ENCODE data around the gene ADGRV1.

Gene ADGRV1

DNA sequence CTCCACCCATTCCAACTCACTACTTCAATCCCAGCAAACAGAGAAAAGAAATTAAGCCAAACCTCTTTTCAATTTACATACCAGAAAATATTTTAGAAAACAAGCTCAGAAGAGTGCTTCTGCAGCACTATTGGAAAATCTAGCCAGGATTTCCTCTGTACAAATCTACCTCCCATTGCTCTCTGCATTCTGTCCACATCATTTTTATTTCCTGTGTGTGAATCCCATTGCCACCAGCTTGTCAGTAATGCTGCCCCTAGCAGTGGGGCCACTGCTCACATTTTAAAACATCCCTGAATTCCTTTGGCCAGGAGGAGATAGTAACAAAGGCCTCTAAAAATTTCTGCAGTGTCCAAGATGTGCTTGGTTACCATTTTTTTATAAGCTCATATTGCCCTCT lies 592.0 kb downstream of the ADGRV1 start:
- DNase-seq, result no peak

DNA sequence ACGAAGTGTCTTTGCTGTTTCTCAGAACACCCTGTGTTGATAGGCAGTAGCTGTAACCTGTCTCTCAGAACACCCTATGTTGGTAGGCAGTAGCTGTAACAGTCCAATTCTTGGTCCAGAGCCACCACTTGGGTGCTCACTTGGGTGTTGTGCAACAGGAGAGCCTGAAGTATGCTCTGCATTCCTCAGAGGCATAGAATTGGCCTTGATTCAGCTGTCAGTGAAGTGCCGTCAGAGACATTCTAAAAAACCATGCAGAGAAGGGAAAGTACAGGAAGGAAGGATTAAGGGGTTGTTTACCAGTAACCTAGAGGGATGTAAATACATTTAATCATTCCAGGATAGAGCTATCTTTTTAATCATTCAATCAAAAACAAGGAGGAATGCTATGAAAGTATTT lies 593.4 kb downstream of the ADGRV1 start:
- DNase-seq, result no peak

DNA sequence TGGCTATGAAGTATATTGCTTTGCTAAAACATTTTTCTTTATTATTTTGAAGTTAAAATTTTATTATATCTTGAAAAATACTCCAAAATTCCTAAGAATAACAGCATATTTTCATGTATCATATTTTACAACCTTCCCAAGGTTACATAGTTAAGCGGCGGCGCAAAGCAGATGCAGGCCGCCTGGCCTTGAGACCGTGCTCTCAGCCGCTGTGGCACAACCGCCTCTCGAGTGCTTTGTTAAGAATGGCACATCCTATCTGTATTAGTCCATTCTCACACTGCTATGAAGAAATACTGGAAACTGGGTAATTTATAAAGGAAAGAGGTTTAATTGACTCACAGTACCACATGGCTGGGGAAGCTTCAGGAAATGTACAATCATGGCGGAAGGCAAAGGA lies 595.7 kb downstream of the ADGRV1 start:
- DNase-seq, result no peak

DNA sequence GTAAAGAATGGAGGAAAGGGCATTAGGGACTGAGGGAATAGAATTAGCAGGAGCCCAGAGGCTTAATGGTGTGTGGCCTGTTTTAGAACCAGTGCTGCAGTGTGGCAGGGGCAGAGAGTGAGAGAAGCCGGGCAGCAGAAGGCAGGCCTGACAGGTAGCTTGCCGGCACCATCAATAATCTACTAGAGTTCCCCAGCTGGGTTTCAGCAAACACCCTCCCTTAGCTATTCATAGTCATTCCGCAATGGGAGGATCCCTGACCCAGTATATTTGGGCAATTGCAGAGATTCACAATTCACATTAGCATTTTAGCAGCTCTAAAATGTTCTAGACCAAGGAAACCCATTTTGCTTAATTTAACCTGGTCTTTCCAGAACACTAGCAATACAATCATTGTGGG lies 596.7 kb downstream of the ADGRV1 start:
- no peak for DNase-seq

DNA sequence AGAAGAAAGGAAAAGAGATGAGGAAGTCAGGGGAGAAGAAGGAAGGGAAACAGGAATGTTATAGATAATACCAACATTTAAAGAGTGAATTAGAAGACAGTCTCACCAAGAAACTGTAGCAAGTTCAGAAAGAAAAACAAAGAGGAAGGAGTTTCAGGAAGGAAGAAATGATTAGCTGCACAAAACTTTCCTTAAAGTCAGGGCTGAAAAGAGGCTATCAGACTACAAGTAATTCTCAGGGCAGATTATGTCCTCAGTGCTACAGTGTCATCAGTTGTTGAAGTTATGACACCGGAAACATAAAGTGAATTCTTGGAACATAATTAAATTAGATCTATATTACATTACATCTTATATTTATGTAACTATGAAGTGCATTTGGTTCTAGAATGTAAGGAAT lies 597.6 kb downstream of the ADGRV1 start:
- no peak for DNase-seq

DNA sequence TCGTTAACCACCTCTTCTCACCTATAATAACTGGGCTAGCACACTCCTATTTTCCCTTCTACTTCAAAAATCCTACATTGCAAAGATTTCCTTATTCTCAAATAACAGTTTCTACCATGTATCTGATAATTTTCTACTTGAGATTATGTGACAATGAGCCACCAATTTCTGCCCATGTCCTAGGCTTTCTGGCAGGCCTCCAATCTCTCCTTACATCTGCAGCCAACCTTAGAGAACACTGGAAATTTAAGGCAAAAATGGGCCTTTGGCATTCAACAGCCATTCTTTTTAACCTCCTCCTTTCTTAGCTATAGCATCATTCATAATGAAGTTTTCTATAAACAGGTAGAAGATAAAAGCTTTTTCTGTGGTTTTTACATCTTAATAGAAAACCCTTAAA lies 599.4 kb downstream of the ADGRV1 start:
- DNase-seq, result no peak

DNA sequence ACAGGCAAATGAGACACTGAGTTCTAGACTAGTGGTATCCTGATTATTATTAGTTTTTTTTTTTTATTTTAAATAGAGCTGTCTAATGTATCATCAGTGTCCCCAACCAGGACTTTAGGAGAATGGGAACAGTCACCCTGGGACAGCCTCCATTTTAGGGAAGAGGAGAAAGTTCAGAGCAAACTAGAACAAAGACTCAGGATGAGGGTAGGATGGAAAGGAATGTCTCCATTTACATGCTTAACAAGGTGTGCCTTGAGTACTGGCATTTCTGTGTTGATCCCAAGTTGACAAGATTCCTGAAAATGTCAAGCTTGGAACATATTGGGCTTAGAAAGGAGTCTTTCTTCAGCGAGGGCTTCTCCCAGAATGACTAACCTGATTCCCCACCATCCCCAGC lies 601.0 kb downstream of the ADGRV1 start:
- DNase-seq, result no peak

DNA sequence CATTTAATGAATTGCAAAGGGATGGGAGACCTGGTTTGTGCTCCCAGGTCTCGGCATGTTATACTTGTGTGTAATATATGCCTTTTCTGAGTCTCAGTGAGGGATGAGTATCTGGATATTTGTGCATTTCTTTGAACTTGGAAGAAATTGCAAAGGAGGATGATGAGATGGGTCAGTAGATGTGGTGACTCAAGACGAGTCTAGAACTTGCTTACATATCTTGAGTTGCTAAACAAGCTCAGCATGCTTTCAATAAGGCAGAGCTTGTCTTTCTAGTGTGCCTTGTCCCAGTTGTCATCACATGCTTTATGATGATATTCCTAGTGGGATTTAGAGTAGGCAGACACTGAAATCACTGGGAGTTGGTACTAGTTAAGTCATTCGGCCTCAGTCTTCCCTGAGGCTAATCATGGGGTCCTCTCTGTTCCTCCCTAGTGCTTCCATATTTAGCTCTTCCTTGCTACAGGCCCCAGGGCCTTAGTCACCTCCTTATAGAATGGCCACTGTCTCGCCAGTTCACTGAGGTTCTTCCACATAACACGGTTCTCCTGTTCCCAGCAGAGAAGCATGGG lies 602.2 kb downstream of the ADGRV1 start:
- DNase-seq, result no peak

DNA sequence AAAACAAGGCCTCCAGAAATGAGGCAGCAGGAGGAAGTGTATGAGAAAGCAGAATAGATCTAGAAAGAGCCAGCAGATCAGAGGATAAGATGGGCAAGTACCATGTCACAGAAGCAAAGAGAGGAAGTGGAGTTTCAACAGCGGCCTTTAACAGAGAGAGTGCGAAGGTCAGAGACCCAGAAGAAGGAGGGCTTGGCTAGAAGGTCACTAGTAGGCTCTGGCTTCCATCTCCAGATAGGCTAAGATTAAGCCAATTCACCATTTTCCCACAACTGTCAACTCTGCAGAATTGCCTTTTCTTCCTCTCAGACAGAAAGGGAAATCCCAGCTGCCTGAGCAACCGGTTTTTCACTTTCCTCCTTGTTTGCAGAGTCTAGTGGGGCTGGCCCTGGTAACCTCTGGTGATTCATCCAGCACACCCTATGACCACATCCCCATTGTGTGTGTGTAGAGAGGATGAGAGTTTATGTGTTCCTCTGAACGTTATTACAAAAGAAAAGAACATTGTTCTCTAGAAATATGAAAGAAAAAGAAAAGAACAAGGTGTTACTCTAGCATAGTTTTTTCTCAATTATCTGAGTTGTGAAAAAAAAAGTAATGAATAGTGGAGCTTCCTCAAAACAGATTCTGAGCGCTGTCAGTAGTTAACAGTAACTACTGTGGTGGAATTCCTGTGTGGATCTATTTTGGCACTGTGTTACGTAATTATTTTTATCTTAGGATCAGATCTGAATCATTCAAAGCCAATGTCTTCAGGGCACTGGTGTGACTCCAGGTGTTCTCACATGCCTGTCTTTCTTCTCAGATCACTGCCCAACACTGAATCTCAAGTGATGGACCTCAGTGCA lies 604.2 kb downstream of the ADGRV1 start:
- no peak for DNase-seq

DNA sequence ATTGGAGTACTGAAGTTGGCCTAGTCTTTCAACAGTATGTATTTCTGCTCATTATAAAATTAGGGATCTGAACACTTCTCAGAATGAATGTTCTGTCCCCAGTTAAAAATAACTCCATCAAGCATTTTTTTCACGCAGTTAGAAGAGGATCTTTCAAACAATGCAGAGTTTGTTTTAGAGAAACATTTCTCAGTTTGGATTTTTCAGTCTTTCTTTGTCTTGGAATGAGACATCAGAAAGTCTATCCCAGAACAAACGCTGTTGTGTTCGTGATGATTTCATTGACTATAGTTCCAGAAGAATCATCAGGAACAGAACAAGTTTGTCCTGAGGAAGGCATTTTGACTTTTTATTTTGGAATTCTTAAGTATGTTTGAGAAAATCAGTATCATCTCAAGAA lies 605.8 kb downstream of the ADGRV1 start:
- DNase-seq, result no peak

DNA sequence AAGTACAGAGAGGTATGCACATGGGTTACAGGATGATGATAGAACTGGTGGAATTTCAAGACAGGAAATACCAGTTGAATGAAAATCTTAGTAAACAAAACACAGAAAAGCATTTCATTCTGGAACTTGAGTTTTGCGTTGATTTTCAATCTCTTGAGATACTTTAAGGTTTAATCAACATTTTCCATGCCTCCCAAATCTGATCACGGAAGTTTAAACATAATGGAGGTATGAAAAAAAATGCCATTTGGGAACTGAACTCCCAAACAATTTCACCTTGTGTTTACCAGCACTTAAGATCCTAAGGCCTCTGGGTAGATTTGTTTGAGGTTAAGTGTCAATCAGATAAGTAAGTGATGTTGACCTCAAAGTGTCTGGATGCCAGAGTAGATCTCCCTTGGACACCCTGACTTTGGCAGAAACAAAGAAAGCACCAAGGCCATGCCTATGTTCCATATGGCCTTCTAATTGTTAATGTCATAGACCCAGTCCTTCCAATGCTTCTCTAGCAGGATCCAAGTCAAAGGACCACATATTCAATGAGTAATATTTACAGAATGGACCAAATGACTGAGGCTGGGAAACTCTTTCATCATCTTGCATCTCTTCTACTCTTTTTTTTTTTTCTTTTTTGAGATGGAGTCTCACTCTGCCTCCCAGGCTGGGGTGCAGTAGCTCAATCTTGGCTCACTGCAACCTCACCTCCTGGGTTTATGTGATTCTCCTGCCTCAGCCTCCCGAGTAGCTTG lies 607.6 kb downstream of the ADGRV1 start:
- no peak for DNase-seq

DNA sequence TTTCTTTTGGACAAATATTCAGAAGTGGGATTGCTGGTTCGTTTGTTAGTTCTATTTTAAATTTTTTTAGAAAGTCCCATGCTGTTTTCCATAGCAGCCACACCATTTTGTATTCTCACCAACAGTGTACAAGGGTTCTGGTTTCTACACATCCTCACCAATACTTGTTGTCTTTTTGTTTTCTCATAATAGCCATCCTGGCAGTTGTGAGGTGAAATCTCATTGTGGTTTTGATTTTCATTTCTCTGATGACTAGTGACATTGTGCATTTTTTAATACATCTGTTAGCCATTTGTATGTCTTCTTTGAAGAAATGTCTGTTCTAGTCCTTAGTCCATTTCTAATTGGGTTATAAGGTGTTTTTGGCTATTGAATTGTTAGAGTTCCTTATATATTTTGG lies 610.3 kb downstream of the ADGRV1 start:
- no peak for DNase-seq

DNA sequence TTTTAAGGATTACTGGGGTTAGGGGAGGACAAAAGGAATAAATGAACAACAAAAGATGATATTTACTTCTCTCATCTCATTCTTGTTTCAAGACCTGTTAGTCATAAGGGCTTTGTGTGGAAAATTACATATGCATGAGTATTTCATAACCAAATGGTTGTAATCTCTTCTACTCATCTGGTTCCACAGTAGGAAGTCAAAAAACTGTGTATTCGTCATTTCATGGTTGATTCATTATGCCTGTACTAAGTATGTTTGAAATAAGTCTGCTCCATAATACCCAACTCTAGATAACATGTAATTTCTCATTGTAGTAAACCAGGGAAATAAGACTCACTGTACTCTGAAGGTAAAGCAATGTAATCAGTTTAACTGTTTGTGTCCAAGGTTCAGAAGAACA lies 611.7 kb downstream of the ADGRV1 start:
- no peak for DNase-seq

DNA sequence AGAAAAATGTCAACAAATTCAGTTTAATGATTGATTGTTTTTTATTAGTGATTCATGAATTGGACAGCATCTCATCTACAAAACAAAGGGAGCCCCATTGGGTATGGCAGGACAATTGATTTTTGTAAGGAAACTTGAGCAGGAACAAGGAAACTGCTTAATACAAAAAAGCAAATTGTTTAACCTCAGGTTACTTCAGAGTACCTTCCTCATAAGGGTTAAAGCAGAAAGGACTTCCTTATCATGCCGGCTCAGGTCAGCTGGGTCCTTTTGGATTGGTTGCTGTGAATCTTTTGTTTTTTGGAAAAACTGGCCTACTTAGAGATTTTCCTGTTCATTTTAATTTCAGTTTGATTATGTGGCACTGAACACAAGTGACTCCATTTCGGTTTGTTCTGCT lies 612.7 kb downstream of the ADGRV1 start:
- DNase-seq, result no peak

DNA sequence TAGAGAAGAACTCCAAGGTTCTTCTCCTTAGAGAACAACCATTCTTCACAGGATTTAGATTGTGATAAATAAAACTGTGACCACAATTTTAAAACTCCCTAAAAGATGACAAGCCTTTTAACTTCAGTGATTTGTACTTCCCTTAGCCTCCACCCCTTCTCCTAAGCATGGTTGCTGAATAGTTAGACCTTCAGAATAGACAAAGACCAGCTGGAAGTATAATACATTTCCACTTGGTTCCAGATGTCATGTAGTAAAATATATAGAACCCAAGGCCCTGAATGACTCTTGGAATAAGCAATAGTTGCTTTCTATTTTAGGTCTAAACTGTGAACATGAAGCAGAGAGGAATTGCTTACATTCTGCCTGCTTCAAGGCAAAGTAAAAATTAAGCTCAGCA lies 615.8 kb downstream of the ADGRV1 start:
- no peak for DNase-seq

DNA sequence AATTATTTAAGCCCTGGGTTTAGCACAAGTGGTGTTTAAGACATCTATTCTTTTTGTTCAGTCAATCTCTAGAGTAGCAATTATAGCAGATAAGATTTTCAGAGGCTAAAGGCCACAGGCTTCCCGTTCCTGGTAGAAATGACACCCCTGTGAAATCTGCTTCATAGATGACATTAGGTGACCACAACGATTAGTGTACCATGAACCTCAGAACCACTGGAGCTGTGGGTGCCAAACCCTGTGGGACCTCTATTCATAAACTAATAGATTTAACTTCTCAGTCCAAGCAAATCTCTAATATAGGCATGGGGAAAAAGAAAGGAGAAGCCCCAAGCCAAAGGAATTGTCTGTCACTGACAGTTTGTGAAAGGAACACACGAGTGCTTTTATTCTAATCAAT lies 617.1 kb downstream of the ADGRV1 start:
- DNase-seq, result no peak

DNA sequence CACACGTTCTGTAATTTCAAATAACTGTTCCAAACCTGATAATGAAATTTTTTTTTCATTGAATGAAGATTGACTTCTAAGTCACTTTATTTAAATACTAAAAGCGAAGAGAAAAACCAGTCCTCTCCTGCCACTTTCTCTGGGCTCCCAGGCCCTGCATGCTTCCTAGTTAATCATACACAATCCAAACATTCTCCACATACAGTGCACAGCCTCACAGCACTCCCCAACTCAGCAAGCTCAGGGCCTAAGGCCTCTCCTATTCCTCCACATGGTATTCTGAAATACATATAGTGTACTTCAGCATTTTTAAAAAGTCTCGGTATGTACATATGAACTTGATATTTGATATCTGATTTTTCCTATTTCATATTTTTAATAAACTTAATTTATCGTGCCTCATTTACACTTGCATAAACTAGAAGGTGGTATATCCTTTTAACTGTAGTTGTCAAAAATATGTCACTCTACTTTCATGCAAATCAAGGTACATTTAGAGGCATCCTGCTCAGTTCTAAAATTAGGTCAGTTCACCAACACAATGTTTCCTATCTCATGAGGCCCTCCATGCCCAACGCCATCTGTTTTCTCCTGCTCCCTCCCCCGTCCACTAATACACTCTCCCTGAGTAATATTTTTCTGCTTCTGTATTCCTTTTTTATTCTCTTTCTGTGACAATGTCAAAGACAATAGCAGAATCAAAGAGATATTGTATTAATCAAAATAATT lies 617.9 kb downstream of the ADGRV1 start:
- DNase-seq, result peak; percentile 32

DNA sequence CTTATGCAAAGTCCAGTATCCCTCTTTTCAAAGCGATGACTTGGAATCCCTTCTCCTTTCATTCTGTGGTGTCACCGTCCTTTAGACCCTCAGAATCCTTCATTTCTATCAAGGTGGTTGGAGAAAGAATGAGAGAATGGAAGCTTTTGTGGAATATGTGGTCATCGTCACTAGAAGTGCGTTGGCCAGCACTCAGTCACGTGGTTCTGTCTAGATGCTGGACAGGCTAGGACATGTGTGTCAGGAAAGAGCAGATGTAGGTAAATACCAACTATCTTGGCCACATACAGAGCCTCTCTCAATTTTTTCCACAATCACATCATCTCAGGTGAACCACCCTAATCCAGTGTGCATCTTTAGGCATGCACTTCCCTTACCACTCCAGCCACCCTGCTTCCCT lies 618.5 kb downstream of the ADGRV1 start:
- DNase-seq, result no peak

DNA sequence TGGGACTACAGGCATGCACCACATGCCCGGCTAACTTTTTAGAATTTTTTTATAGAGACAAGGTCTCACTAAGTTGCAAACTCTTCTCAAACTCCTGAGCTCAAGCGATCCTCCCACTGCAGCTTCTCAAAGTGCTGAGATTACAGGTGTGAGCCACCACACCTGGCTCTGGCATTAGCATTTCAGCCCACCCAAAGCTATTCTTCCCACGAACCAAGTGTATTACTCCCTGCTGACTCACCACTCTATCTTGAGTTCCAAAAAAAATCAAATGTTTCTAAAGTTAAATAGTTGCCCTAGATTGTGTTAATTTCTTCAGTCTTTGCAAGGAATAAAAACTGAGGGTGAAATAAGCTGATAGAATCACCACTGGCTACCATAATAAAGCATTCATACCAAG lies 619.0 kb downstream of the ADGRV1 start:
- no peak for DNase-seq

DNA sequence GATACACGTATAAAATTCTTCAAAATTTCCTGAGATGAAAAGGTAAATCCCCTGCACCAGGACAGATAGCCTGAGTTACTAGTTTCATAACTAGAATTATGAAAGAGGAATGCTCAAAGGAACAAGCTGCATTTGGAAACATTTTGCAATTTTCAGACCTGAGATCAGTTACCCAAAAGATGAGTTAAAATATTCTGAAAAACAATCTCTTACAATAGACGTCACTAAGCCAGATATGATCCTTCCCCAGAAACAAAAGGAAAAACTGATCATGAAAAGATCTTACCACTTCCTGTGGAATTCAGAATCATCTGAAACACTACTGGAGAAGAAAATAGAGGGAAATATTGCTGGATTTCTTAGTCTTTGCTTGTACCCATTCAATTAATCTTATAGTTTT lies 619.9 kb downstream of the ADGRV1 start:
- no peak for DNase-seq

DNA sequence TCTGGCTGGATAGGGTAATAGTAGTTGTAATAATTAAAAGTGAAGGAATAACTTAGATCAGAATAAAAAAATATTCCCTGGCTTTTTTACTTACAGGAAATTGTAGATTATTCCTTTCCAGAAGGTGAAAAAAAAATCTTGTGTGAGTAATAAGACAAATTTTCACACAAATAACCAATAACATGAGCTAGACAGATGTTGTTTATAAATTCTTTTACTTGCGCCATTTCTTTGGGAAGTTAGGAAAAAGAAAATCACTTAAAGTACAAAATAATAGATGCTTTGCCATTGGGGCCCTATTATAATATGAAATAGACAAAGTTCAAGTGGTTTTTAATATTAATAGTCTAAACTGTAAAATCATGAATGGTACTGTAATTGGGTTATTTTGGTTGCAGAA lies 620.4 kb downstream of the ADGRV1 start:
- DNase-seq, result no peak

DNA sequence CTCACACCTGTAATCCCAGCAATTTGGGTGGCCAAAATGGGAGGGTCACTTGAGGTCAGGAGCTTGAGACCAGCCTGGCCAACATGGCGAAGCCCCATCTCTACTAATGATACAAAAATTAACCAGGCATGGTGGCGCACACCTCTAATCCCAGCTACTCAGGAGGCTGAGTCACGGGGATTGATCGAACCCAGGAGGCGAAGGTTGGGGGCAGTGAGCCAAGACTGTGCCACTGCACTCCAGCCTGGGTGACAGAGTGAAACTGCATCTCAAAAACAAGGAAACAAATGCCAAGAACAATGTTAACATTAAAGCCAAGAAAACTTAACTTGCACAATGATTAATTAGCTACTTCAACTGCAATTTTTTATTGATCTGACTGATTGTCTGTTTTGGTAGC lies 621.9 kb downstream of the ADGRV1 start:
- DNase-seq, result no peak

DNA sequence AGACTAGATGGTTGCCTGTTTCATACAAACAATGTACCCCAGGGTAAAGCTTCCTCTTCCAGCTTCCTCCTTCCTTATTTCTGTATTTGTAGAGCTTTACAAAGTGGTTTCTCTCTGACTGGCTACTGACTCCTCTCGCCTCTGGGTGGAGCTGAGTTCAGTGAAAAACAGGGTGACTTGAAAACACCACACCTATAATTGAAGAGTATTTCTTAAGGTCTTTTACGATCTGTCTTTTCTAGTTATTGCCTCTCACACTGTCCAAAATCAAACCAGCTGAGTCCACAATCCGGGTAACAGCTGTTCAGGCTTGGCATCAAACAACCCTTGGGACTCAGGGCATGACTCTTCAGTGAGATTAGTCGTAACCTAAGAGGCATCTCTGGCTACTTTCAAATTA lies 624.2 kb downstream of the ADGRV1 start:
- peak; percentile 66 for DNase-seq

DNA sequence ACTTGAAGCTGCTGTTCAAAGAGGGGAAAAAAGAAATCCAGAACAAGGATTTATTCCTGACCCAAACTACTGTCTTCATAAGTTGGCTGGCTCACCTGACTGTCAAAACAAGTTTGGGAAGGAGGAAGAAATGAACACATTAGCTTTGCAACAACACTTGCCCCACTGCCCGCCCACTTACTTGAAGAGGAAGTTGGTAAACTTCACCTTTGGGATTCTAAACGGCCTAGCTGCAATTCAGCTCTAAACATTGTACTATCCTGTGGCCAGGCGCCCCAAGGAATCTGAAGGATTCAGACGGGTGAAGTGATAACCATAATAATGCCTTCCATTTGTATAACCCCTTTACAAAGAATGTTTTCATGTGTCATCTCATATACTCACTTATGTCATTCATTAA lies 625.1 kb downstream of the ADGRV1 start:
- no peak for DNase-seq
